GM12801 (cell line): ENCODE measurements around the gene HCFC1.

Experiments
- CTCF ChIP-seq: IDR thresholded peaks from one replicate; pipeline ENCODE4 v1.5.1; 2011; ENCODE audit warnings: control low read depth; ENCODE audit not compliant: insufficient read length; ENCODE audit errors: extremely low read depth

HCFC1 gene

GRCh38 chrX:153944800-153945150, 26.8 kb downstream of the HCFC1 start:
- TF ChIP-seq CTCF: no peak

- TF ChIP-seq CTCF: no peak
Observed at GRCh38 chrX:153944140-153944799, 27.3 kb downstream of the HCFC1 start, which contains the start of gene RENBP. Gene RENBP (minus strand): TSS chrX:153944643. CDS start chrX:153944610, 33 bp downstream.

- no peak for TF ChIP-seq CTCF
Observed at GRCh38 chrX:153941336-153942252, 30.0 kb downstream of the HCFC1 start.

- no peak for TF ChIP-seq CTCF
Observed at GRCh38 chrX:153939573-153939972, 32.0 kb downstream of the HCFC1 start.

- no peak for TF ChIP-seq CTCF
Observed at GRCh38 chrX:153938226-153938786, 33.3 kb downstream of the HCFC1 start.

- TF ChIP-seq CTCF: no peak
Observed at GRCh38 chrX:153937056-153937455, 34.6 kb downstream of the HCFC1 start.

GRCh38 chrX:153935326-153935851, 36.2 kb downstream of the HCFC1 start:
- TF ChIP-seq CTCF: no peak
